Muscle of back (tissue), 11 donors: ENCODE data around the gene APOL3. TPM values are rescaled to one million over a fixed set of nuclear protein-coding genes. Genes with fewer than 3 reads are reported as not detected.
"Not testable (repeated sequence)": the region's sequence is repeated elsewhere in the genome, so short reads cannot be mapped to it uniquely, and the experiment has no call there.

Source experiments
- DNase-seq, 3 donors: peaks; one replicate each; pipeline versions ENCODE4 v3.0.0 to v3.0.0-alpha.2; 2013
- polyA plus RNA-seq, 10 donors: library from polyadenylated mRNA; unstranded; fragments of 120-200 nt; gene quantifications; one replicate each; pipeline ENCODE4 v1.2.1, GENCODE V29; 2013; ENCODE audit not compliant: insufficient read length in 10 of 10

The APOL3 gene
- polyA plus RNA-seq, 10 donors: 6.6 to 17.1 (median 12.7) TPM

DNA sequence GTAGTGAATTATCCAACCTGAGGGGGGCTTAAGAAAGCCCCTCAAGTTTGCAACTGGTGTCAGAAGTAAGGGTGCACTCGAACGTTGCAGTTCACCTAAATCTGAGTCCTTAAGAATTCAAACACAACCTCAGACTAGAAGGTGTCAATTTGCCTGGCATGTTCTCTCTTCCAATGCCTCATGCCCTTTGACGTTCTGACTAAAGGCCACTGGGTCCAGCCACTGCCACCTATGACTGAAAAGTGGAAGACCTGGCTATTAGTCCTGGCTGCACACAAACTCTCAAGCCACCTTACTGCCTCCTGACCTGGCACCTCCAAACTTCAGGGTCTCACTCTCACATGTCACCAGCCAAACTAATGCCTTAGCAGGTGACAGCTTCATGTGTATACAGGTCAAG, 33.0 kb upstream of the APOL3 start:
- DNase-seq: no peak

DNA sequence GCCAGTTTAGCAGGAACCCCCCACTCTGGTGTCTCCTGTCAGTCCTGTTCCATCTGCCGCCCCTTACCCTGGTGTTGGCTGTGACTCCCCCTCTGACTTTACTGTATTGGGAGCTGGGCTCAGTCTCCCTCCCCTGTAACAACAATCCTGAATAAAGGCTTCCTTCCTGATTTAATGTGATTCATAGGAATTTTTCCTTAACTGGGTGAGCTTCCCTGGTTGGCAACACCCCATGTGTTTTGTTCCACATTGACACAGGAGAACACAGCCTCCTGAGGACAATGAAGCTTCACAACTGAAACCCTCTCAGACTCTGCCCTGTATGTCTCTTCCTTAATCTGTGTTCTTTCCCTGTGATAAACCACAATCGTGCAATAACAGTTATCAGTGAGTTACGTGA, 32.6 kb upstream of the APOL3 start:
- DNase-seq: no peak

DNA sequence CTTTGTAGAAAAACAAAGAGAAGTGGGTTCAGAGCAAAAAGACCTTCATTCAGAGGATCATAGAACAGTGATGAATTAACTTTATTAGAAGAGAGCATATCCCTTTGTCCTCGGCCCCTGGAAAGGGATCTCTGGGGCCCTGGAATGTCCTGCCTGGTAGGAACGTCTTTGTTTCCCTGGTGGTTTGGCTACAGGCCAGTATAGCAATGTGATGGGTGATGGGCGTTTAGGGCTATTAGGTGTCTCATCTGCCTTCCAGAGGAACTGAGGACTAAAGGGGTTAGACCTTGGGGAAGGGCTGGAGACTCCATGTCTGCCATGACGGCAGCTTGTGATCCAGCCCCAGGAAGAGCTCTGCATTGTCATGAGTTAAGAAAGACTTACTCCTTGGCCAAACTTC, 32.0 kb upstream of the APOL3 start:
- no peak for DNase-seq

DNA sequence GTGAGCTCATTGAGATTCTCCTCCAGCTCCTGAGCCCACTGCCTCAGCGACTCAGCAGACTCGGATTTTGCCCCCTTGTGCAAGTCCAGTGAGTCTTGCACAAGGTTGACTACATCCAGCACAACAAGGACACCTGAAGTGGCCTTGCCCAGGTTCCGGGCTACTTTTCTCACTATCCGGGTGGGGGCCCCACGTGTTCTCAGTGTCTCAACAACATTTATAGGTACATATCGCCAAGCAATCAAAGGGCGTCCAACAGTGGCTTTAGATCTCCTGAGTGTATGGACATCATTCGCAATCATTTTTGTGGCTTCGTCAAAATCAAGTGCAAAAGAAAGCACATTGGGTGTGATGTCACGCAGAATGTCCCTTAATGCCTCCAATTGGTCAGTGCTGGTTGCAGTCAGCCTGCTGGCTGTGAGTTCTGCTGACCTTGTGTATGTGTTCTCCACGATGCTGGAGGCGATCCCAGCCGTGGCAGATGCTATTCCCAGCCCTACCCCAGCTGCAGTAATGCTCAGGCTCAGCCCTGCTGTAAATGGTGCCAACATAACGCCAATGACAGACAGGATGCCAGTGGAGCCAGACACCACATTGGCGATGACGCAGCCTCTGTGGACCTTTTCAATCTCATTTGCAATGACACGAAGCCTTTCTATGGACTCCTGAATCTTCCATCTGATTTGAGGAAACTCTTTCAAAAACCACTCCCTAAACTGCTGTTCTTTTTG, 30.7 kb upstream of the APOL3 start:
- DNase-seq: peak; percentile 73 to 85 (median 73)

DNA sequence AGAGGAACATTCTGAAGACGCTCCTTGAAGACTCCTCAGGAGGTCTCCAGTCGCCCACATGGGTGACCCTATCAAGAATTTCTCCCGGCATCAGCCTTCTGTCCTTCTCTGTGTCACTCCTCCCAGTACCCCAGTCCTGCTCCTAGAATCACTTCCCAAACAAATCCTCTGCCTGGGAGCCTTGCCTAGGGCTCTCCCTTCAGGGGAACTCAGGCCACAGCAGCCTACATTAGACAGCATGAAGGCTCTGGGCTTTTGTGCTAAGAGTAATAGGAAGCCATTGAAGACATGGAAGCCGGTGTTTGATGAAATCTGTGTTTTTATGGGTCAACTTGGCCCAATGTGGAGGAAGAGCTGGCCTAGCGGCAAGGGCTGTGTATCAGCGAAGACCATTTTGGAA, 27.3 kb upstream of the APOL3 start:
- DNase-seq: not testable (repeated sequence)

DNA sequence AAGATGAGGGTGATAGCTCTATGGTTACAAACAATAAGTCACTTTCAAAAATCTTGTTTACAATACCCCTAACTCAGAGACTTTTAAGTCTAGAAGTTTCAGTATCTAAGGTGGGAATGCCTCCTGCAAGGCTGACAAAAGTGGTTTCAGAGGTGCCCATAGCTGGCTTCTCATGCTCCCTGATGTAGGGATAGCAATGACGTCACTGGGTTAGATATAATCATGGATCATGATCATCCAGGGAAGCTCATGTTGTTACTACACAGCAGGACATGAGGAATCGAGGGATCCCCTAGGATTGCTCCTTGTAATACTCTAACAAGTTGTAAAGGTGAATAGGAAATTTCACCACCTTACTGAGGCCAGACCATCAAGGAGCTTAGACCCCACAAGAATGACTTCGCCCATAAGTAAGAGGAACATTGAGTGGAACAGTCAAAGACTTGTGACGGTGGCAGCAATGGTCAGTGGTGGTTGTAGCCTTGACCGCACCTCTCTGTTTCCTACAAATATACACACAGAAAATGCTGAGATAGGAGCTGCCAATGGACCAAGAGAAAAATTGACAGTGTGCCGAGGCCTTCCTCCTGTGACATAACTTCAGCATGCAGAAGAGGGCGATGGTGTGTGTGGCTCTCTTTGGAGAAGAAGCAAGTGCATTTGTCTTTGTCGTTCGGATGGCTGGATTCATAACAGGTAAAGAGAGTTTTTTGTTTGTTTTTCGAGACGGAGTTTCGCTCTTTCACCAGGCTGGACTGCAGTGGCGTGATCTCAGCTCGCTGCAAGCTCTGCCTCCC, 25.5 kb upstream of the APOL3 start:
- no peak for DNase-seq

DNA sequence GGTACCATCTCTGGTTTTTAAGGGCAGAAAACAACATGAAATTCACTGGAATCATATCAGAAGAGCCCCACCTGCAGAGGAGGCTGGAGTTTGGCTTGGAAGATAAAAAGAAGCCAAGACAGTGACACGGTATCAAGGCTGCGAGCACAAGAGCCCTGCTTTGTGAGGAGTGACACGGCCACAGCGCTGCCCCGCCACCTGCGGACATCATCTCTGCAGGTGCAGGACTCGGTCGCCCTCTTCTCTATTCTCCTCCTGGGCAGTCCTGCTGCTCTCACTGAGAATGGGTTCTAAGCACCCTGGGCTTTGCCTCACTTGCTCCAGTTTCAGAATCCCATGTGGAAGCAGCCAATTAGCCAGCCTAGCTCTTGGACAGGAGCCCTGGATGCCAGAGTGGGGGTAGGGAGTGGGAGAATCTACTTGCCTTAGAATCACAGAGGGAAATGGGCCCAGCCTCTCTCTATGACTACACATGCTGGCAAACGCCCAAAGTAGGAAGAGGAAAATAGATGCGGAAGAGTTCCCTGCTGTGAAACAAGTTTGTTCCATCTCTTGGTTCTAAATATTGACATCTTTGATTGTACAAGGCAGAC, 24.0 kb upstream of the APOL3 start:
- peak; percentile 34 to 49 (median 47) for DNase-seq

DNA sequence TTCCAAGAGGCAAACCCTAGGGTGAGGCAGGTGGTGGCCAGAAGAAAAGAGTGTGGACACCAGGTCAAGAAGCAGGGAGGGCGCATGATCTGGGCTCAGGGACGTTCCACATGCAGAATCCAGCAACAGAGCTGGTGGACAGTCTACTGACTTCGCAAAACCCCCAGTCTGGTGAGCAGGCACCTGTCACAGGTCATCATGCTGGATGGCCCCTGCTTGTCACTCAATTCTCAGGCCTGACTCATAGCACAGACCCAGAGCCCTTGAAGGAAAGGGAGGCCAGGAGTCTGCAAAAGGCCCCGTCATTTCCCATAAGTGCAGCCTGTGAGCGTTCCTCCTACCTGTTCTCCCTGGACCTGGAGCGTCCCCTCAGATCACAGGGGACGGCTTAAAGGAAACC, 22.9 kb upstream of the APOL3 start:
- DNase-seq: no peak

DNA sequence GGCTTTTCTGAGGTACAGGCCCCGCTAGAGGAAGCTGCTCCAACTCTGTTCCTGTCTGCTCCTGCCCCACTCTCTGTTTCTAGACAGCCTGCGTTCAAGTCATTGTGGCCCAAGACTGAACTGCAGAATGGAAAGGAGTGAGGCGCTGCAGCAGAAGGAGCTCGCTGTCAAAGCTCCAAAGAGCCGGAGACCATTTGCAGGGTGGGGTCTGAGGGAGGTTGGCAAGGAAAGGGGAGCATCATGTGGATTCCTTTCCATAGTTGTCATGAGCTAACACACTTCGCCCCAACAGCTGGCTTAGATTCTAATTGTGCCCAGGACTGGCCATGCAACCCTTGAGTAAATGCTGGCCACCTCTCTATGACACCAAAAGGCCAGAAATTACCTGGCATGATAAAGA, 22.3 kb upstream of the APOL3 start:
- no peak for DNase-seq

DNA sequence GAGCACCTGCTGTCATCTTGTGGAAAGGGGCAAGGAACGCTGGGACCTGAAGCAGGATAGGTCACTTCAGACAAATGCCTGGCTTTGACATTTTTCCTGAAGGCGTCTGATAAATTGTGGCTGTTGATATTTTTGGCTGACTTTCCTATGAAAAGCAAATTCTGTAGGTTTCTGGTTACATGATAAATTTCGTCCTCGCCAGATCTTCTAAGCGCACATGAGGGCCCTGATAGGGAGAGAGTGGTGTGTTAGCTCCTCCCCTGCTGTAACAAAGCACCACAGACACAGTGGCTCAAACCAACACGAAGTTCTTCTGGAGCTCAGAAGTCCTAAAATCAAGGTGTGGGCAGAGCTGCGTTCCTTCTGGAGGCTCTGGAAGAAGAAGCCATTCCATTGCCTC, 21.5 kb upstream of the APOL3 start:
- no peak for DNase-seq

DNA sequence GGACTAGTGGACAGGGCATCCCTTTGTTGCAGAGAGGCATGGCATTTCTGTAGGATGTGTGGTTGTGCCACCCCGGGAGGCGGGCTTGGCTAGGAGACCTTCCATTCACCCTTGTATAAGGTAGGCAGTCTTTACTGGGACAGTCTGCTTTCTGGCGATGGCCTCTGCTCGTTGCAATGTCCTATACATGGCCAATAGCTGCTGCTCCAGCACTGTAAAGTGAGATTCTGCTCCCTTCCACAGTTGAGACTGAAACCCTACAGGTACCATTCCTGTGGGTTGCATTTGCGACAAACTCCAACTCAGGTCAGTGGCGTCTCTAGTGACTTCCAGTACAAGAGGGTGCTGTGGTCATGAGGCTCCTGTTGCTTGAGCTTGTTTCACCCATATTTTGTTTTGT, 20.4 kb upstream of the APOL3 start:
- no peak for DNase-seq

DNA sequence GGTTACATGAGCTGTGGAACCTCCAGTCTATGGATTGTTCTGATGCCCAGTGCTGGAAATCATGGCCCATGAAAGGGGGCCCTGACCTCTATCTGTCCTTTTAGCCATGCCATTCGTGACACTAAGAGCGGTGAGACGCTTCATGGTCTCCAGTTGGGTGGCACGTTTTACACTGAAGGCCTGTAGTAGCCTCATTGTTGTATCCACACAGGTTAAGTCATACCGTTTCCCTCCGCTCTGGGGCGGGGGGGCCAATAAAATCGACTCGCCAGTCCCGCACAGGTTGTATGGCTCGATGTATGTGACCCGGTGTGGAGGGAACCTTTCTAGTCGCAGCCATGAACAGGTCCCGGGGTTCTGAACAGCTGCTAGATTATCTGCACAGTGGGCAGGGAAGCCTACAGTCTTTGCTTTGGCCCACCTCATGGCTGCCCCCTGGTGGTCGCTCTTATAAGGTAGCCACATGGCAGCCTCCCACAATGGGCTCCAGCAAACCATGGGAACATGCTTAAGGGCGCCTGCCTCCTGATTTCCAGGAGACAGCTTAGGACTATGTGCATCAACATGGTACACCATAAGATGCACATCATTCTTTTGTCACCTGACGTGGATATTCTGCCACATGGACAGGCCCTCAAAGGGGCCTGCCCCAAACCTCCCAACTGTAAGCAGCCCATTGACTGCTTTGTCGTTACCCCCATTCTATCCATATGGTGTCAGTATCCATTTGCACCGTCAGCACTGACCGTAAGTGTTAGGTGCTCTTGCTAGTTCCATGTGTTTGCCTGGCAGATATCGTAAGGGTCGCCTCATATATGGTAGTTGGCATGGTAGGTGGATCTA, 19.7 kb upstream of the APOL3 start:
- peak in 2 of 3 donors; percentile 66 to 70 for DNase-seq

DNA sequence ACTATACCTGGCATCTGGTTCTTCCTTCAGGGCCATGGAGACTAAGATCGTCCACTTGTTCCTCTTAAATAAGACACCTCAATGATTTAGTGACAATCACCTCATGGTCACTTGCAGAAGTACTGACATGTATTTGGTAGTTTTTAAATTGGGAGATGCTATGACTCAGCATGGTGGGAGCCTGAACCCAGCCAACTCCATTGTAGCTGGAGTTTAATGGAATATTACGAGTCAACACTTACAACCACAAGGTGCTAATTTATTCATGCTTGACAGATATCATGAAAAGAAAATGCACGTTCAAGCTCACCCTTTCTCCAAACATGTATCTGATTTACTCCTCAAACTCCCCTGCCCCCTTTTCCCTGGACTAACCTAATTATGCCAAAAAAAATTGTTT, 16.6 kb upstream of the APOL3 start:
- DNase-seq: no peak

DNA sequence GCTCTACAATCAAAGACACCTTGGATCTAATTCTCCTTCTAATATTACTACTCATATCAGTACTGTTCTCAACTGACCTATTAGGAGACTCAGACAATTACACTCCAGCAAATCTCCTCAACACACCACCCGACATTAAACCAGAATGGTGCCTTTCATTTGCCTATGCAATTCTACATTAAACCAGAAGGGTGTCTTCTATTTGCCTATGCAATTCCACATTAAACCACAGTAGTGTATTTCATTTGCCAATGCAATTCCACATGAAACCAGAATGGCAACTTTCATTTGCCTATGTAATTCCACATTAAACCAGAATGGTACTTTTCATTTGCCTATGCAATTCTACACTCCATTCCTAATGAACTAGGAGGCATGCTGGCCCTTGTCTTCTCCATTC, 15.3 kb upstream of the APOL3 start:
- no peak for DNase-seq

DNA sequence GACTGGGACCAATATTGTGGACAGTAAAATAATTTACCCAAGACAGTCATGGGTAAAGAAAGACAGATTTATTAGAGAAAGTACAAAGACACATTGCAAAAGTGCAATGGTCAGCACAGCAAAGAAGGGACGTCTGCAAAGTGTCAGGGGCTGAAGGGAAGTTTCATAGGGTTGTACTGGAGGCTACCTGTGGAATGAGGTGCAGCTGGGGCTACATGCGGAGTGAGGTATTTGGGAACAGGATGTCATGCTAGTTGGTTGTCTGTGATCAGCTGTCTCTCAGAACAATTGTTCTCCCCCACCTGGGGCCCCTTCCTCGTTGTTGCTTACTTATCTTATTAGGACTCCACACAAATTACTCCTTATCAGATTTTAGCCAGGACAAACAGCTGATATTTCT, 11.4 kb upstream of the APOL3 start:
- no peak for DNase-seq

DNA sequence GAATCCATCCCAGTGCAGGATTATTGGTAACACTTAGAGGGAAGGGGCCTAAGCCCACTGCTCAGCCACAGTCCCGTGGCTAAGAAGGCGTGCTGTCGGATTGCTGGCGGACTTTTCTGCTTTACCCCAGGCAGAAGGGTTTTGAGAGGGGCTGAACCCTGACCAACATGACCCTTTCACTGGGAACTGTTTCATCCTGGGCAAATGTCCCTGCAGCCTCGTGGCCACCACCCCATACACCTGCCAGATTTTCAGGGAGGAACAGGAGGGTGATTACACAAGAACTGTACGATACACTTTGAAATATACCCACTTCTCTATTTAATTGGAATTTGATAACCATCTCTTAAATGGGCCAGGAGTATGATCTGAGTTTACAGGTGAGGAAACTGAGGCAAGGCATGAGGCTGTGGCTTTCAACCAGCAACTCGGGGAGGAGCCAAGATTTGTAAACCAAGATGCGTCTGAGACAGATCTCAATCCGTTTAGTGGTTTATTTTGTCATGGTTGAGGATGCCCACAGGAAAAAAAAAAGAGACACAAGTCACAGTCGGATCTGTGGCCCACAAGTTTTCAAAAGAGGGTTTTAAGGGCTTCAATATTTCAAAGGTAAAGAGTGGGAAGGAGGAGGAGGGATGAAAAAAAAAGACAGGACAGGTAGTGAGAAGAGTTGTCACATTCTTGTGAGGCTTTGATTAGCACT, 6.1 kb upstream of the APOL3 start:
- DNase-seq: no peak

DNA sequence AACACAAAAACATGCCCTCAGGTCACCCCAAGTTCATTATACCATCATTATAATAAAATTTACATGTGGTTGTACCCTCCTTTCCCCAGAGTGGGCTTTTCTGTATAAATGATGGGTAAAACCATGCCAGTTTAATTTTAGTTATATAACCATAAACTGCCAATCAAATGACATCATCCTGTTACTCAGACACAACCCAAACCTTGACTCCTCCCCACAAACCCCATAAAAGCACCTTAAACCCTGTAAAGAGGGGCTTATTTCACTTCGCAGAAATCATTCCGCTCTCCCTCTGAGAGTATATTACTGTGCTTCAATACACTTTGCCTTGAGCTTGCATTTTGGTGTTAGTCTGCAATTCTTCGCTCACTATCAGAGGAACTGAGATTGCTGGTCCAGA, 5.5 kb upstream of the APOL3 start:
- DNase-seq: no peak

DNA sequence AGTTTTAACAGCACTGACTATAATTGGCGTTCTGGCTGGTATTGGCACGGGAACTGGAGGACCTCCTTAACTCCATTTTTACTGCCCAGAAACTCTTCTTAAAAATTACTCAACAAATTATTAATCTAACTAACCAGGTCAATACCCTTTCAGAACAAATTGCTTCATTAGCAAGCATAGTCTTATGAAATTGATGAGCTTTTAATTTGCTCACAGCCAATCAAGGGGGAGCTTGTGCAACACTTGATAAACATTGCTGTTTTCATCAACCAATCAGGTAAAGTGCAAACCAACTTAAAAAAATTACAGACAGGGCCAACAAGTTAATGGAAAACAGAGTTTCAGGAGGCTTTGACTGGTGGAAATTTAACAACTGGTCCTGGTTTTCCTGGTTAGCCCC, 4.6 kb upstream of the APOL3 start:
- DNase-seq: no peak

DNA sequence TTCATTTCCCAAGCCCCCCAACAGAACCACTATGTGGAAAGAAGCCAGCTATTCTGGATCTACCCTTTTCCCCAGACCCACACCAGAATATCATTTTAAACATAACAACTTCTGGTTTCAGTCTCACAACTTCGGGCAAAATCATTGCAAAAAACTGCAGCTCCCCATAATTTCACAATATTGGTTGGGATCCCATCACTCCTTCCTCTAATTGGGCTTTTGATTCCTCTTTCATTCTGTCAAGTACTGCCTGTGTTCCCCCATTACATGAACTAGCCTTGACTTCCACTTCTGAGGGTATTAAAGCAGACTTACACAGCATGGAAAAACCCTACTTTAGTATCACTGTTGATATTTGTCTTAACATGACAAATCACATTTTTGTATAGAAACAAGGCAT, 4.1 kb upstream of the APOL3 start:
- no peak for DNase-seq

DNA sequence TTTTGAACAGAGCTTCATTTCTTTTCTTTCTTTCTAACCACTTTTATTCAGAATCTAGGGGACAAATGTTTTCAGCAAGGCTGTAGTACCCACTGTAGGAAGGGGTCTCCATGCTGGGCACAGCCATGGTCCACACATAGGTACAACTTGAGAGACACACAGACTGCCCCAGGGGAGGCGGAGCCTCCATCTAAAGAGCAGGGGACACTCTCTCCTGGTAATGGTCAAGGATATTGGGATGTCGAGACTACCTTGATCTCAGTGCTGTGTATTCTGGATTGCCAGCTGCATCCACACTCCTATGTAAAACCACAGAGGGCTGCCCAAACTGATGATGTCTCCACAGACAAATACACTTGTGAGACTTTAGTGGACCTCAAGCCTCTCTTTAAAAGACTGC, 2.9 kb upstream of the APOL3 start:
- DNase-seq: no peak
